Ammon's horn (tissue), 1 donor: ENCODE measurements around the gene VWA3A.
"Not testable (repeated sequence)": the region's sequence is repeated elsewhere in the genome, so short reads cannot be mapped to it uniquely, and the experiment has no call there.

Experiments used
- DNase-seq: peaks from one replicate; pipeline ENCODE4 v3.0.0-alpha.2; 2016; ENCODE audit warnings: low spot score

The VWA3A gene

GRCh38 chr16:22089910-22090309 is 2.4 kb upstream of the VWA3A start:
- DNase-seq, result no peak

GRCh38 chr16:22091721-22092120 is 620 bp upstream of the VWA3A start:
- no peak for DNase-seq

GRCh38 chr16:22093331-22093730 is 990 bp downstream of the VWA3A start:
- DNase-seq, result no peak

DNA sequence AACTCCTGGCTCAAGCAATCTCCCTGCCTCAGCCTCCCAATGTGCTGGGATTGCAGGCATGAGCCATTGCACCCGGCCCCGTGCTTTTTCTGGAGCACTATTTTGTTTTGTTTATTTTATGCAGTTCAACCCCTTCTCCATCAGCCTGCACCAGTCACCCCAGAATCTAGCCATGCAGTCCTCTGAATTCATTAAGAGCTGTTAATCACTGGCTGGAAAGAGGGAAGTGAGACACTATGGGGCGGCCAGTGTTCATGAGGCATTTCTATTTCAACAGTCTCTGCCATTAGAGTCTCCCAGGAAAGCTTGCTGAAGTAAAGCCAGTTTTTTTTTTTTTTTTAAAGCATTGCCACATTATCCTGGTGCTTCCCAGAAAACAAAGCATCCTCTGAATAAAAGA is 1.7 kb downstream of the VWA3A start:
- DNase-seq, result peak; percentile 8

GRCh38 chr16:22098405-22099255 is 6.3 kb downstream of the VWA3A start:
- DNase-seq, result peak; percentile 50

DNA sequence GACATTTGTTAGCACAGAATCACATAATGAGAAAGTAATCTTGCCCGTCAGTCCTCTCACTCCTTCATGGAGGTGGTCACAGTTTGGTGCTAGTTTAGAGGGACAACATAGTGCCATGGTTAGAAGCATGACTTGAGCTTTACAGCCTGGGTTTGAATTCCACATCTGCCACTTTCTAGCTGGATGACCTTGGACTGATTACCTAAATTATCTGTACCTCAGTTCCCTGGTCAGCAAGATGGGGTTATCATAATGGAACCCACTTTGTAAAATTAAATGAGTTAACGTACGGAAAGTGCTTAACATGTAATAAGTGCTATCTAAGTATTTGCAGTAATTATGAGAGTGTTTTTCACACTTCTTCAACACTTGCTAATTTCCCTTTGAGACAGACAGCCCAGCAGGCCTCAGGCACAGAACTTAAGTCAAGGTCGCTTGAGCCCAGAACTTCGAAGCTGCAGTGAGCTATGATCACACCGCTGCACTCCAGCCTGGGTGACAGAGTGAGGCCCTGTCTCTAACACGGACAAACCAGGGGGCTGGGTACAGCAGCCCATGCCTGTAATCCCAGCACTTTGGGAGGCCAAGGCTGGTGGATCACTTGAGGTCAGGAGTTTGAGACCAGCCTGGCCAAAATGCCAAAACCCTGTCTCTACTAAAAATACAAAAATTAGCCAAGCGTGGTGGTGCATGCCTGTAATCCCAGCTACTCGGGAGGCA is 7.1 kb downstream of the VWA3A start:
- DNase-seq, result no peak

DNA sequence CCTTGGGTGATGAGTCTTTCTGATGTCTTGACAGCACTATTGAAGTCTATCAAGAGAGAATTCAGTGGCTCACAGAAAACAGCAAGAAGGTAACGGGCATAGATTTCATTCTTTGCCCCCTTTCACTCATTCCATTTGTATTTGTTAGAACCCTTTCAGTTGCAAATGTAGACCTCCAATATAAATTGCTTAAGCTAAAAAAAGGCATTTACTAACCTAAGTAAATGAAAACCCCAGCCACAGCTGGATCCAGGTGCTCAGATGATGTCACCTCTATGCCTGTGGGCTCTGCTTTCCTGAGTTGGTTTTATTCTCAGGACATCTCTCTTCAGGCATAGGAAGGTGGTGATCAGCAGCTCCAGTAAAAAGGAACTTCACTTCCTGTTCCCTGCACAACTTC is 11.1 kb downstream of the VWA3A start:
- DNase-seq, result no peak

GRCh38 chr16:22109258-22109898 is 17.0 kb downstream of the VWA3A start:
- DNase-seq, result no peak

GRCh38 chr16:22111629-22112028 is 19.3 kb downstream of the VWA3A start:
- not testable (repeated sequence) for DNase-seq

GRCh38 chr16:22116095-22116700 is 23.9 kb downstream of the VWA3A start:
- DNase-seq, result no peak

DNA sequence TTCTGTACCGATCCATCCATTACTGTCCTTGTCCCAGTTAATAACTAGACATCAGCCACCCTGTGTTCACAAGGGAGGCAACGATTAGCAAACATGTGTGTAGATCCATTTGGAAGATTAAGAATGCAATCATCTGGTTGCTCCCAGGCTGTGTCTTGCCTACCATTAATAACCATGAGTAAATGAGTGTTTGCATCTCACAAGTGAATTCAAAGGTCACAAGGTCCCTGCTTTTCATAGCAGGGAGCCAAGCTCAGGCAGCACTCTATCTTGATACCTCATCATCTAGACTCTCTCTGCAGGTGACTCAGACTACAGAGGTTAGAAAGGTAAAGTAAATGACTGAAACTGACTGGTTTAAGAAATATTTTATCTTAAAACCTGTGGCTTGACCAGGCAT is 25.3 kb downstream of the VWA3A start:
- no peak for DNase-seq

DNA sequence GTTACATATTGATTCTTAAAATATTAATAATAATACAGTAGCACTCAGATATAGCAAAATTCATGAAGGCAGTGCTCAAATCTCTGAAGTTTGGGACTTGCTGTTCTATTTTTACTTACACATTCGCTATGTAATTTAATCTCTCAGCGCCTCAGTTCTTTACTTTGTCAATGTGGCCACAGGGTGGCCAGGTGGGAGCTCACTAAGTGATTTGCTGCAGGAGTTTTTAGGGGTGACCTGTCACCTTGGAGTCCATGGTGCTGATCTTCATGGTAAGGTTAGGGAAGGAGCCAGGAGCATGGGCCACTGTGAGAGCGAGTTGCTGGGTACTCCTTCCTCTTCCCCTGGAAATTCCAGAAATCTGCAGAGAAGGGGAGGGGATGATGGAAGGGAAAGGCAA is 28.1 kb downstream of the VWA3A start:
- no peak for DNase-seq

GRCh38 chr16:22122239-22122638 is 29.9 kb downstream of the VWA3A start:
- no peak for DNase-seq

DNA sequence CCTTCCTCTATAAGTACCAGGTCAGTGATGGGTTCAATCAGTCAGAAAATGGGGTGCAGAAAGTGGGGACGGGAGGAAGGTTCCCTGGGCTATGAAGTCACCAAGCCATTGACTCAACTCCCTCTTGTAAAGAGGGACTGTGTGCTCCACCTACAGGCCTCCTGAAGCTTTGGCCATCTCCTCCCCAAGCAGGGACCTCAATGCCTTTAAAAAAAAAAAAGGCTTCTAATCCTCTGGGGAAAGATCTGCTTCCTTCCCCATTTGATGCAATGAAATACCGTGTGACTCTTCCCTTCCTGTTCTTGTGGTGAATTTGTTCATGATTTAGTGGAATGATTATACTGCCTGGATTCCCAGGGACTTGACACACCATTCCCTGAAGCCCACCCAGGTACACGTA is 30.8 kb downstream of the VWA3A start:
- DNase-seq, result no peak

- no peak for DNase-seq
These were observed 31.6 kb downstream of the VWA3A start for GRCh38 chr16:22123759-22124490.

DNA sequence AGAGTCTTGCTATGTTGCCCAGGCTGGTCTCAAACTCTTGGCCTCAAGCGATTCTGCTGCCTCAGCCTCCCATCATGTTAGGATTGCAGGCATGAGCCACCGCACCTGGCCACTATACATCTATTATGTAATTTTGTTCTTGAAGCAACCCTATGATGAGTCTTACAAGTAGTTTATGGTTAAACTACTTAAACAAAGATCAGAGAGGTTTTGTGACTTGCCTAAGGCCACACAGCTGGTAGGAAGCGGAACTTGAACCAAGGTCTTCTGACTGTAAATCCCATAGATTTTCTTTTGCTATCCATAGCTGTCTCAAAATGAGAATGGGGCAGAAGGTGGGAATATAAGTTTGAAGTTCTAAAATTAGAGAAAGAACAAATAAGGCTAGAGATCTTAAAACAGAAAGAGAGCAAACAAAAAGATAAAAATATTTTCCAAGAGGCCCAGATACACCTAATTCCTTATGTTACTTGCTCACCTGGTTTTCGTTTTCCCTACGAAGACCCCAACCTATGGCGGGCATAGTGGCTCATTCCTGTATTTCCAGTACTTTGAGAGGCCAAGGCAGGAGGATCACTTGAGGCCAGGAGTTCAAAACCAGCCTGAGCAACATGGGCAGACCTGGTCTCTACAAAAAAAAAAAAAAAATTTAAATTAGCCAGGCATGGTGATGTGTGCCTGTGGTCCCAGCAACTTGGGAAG is 32.4 kb downstream of the VWA3A start:
- no peak for DNase-seq

- DNase-seq, result no peak
These were observed 33.8 kb downstream of the VWA3A start for GRCh38 chr16:22126037-22126558.

DNA sequence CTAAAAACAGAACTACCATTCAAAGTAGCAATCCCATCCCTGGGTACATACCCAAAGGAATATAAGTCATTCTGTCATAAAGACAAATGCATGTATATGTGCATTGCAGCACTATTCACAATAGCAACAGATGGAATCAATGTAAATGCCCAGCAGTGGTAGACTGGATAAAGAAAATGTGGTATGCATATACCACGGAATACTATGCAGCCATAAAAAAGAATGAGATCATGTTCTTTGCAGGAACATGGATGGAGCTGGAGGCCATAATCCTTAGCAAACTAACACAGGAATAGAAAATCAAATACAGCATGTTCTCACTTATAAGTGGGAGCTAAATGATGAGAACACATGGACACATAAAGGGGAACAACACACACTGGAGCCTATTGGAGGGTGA is 36.2 kb downstream of the VWA3A start:
- not testable (repeated sequence) for DNase-seq

DNA sequence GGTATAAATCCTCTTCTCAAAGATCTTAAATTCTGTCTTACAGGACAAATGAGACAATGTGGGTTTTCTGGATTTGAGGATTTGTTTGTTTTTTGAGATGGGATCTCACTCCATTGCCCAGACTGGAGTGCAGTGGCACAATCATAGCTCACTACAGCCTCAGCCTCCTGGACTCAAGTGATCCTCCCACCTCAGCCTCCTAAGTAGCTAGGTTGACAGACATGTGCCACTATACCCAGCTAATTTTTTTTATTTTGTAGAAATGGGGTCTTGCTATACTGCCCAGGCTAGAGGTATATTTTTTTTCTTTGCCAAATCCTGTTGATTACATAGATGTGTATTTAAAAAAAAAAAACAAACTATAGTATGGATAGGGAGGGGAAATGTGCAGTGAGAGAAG is 38.2 kb downstream of the VWA3A start:
- DNase-seq, result no peak

DNA sequence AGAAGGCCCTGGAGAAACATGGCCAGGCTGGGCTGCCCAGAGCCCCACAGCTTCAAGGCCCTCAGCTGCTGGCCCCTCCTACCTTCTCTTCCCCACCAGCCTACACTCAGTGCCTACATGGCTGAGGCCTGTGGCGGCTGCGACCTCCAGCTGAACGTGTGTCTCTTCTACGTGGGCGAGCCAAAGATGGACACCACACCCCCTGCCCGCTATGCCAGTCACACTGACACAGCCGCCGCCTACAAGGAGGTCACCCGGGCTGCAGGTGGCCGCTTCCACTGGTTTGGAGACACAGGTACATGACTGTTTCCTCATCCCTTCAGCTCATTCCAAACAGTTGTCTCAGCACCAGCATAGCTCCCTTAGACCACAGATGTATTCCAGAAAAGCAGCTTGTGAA is 40.5 kb downstream of the VWA3A start:
- no peak for DNase-seq

- DNase-seq, result no peak
These were observed 46.1 kb downstream of the VWA3A start for GRCh38 chr16:22138482-22138881.
